ENCODE data around the gene CLN3.

DNA sequence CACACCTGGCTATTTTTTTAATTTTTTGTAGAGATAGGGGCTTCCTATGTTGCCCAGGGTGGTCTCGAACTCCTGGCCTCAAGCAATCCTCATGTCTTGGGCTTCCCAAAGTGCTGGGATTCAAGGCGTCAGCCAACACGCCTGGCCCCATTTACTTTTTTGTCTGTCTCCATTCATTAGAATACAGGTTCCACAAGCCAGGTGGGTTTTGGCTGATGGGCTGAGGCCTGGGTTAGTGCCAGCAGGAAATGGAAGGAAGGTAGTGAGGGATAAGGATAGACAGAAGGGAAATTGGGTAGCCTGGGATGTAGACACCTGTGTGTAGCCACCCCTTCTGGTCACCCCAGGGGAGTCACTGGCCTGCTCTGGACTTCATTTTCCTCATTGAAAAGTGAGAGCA is 19.2 kb upstream of the CLN3 start:
- TF ChIP-seq ZNF274 (CRISPR knock-in tag; IDR thresholded peaks at IDR 0.05) = no peak
- TF ChIP-seq, protein P1, sequence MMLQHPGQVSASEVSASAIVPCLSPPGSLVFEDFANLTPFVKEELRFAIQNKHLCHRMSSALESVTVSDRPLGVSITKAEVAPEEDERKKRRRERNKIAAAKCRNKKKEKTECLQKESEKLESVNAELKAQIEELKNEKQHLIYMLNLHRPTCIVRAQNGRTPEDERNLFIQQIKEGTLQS (CRISPR knock-in tag; IDR thresholded peaks at IDR 0.05) = no peak

All from HepG2 (cell line).